Measurements from ENCODE around the gene CD151.

- TF ChIP-seq CTCF (conservative IDR thresholded peaks at IDR 0.05) (no peak), ZFX (IDR thresholded peaks at IDR 0.05) (no peak)
Measured at GRCh38 chr11:872799-873198, 40.0 kb downstream of the CD151 start.
